OCI-M2 (cell line): Measurements from ENCODE around the gene ESR2.
"Not testable (repeated sequence)": the region's sequence is repeated elsewhere in the genome, so short reads cannot be mapped to it uniquely, and the experiment has no call there.

Experiments
- DNase-seq: peaks from one replicate; lab custom pipeline; 2025; ENCODE audit not compliant: unreplicated experiment; lab: John Stamatoyannopoulos, UW

The ESR2 gene

GRCh38 chr14:64201296-64201695 lies 92.9 kb downstream of the ESR2 start:
- DNase-seq = no peak

GRCh38 chr14:64200170-64200569 lies 94.0 kb downstream of the ESR2 start:
- no peak for DNase-seq

GRCh38 chr14:64198486-64198885 lies 95.7 kb downstream of the ESR2 start:
- no peak for DNase-seq

GRCh38 chr14:64197996-64198395 lies 96.2 kb downstream of the ESR2 start:
- no peak for DNase-seq

- no peak for DNase-seq
These were observed 97.3 kb downstream of the ESR2 start for GRCh38 chr14:64196814-64197411.

GRCh38 chr14:64196056-64196455 lies 98.1 kb downstream of the ESR2 start:
- no peak for DNase-seq

GRCh38 chr14:64195199-64195598 lies 99.0 kb downstream of the ESR2 start:
- DNase-seq = no peak

- no peak for DNase-seq
These were observed 99.8 kb downstream of the ESR2 start for GRCh38 chr14:64194404-64194803.

GRCh38 chr14:64193821-64194220 lies 100.3 kb downstream of the ESR2 start:
- DNase-seq = no peak

- no peak for DNase-seq
These were observed 102.4 kb downstream of the ESR2 start for GRCh38 chr14:64191756-64192155.

- no peak for DNase-seq
These were observed 103.1 kb downstream of the ESR2 start for GRCh38 chr14:64190974-64191502.

GRCh38 chr14:64187331-64187730 lies 106.8 kb downstream of the ESR2 start:
- DNase-seq = no peak

GRCh38 chr14:64186231-64187129 lies 107.7 kb downstream of the ESR2 start:
- no peak for DNase-seq

GRCh38 chr14:64185184-64185583 lies 109.0 kb downstream of the ESR2 start:
- no peak for DNase-seq

GRCh38 chr14:64184103-64184729 lies 110.0 kb downstream of the ESR2 start:
- DNase-seq = no peak

GRCh38 chr14:64182908-64183307 lies 111.3 kb downstream of the ESR2 start:
- not testable (repeated sequence) for DNase-seq

- no peak for DNase-seq
These were observed 115.4 kb downstream of the ESR2 start for GRCh38 chr14:64178814-64179213.

- no peak for DNase-seq
These were observed 117.8 kb downstream of the ESR2 start for GRCh38 chr14:64176330-64176729.

GRCh38 chr14:64174922-64175782 lies 119.0 kb downstream of the ESR2 start:
- DNase-seq = no peak

- no peak for DNase-seq
These were observed 124.0 kb downstream of the ESR2 start for GRCh38 chr14:64170181-64170580.

- no peak for DNase-seq
These were observed 134.6 kb downstream of the ESR2 start for GRCh38 chr14:64159588-64159987.
